ENCODE results near the gene MKNK1.
"Not testable (repeated sequence)": the region's sequence is repeated elsewhere in the genome, so short reads cannot be mapped to it uniquely, and the experiment has no call there.

The MKNK1 gene

GRCh38 chr1:46603858-46604549, at the start of gene MKNK1:
TSS of gene MKNK1 (minus strand) at chr1:46604268. CDS start at chr1:46583327, 20,941 bp downstream.
- DNase-seq (ENCODE audit: low read depth): peak; percentile 95

- DNase-seq (ENCODE audit: low read depth): no peak
These were observed 49.4 kb upstream of the MKNK1 start for GRCh38 chr1:46653405-46653958.

- DNase-seq (ENCODE audit: low read depth): no peak
These were observed 48.4 kb upstream of the MKNK1 start for GRCh38 chr1:46652321-46653100.

GRCh38 chr1:46651152-46651551, 47.1 kb upstream of the MKNK1 start:
- not testable (repeated sequence) for DNase-seq (ENCODE audit: low read depth)

- DNase-seq (ENCODE audit: low read depth): no peak
These were observed 46.4 kb upstream of the MKNK1 start for GRCh38 chr1:46650491-46650890.

- DNase-seq (ENCODE audit: low read depth): no peak
These were observed 45.7 kb upstream of the MKNK1 start for GRCh38 chr1:46649764-46650163.

GRCh38 chr1:46647611-46648010, 43.5 kb upstream of the MKNK1 start:
- DNase-seq (ENCODE audit: low read depth): no peak

- peak; percentile 12 for DNase-seq (ENCODE audit: low read depth)
These were observed 42.8 kb upstream of the MKNK1 start for GRCh38 chr1:46646844-46647243.

- DNase-seq (ENCODE audit: low read depth): no peak
These were observed 42.3 kb upstream of the MKNK1 start for GRCh38 chr1:46646331-46646730.

- DNase-seq (ENCODE audit: low read depth): no peak
These were observed 41.7 kb upstream of the MKNK1 start for GRCh38 chr1:46645815-46646214.

GRCh38 chr1:46643368-46643775, 39.3 kb upstream of the MKNK1 start:
- peak; percentile 91 for DNase-seq (ENCODE audit: low read depth)

- DNase-seq (ENCODE audit: low read depth): no peak
These were observed 38.1 kb upstream of the MKNK1 start for GRCh38 chr1:46642115-46642680.

- no peak for DNase-seq (ENCODE audit: low read depth)
These were observed 35.5 kb upstream of the MKNK1 start for GRCh38 chr1:46639547-46639946.

GRCh38 chr1:46638921-46639320, 34.9 kb upstream of the MKNK1 start:
- DNase-seq (ENCODE audit: low read depth): no peak

- DNase-seq (ENCODE audit: low read depth): no peak
These were observed 33.5 kb upstream of the MKNK1 start for GRCh38 chr1:46637444-46638083.

- no peak for DNase-seq (ENCODE audit: low read depth)
These were observed 31.1 kb upstream of the MKNK1 start for GRCh38 chr1:46635205-46635604.

- no peak for DNase-seq (ENCODE audit: low read depth)
These were observed 26.7 kb upstream of the MKNK1 start for GRCh38 chr1:46630719-46631118.

GRCh38 chr1:46623743-46624644, 19.9 kb upstream of the MKNK1 start:
- no peak for DNase-seq (ENCODE audit: low read depth)

- DNase-seq (ENCODE audit: low read depth): peak; percentile 47
These were observed 18.3 kb upstream of the MKNK1 start for GRCh38 chr1:46622344-46622743.

- DNase-seq (ENCODE audit: low read depth): peak; percentile 54
These were observed 17.9 kb upstream of the MKNK1 start for GRCh38 chr1:46621930-46622329.

- DNase-seq (ENCODE audit: low read depth): no peak
These were observed 15.7 kb upstream of the MKNK1 start for GRCh38 chr1:46619656-46620258.
